ENCODE data around the gene CRHR1. TPM values are rescaled to one million over a fixed set of nuclear protein-coding genes. Genes with fewer than 3 reads are reported as not detected.

CRHR1 gene
- total and polyA plus RNA-seq, 2 of the 4 experiments (the other 2 are of a cell fraction), result not detected

- no peaks in the 10 kb centered on the region for H4K20me1 ChIP-seq (ENCODE audit: insufficient read depth, low read length)
- no peaks in the 10 kb centered on the region for H3K9me1 ChIP-seq (ENCODE audit: insufficient read depth, low read length)
- in situ Hi-C loops (cut with MboI; ENCODE audit: low sequenced_read_pairs) (no loop called here), intact Hi-C loops (cut with micrococcal nuclease) (no loop called here), dilution Hi-C loops (cut with HindIII; ENCODE audit: low sequenced_read_pairs, unreplicated experiment) (no loop called here)
- POLR2A ChIA-PET (ENCODE audit: unreplicated experiment), result no interaction called here
- no peaks in the 10 kb centered on the region for H3K9me3 ChIP-seq (ENCODE audit: control insufficient read depth, insufficient read depth, low read length)
- no peak overlapping the region for H4K8ac ChIP-seq (ENCODE audit: low read depth in 2 of 2, low read length in 2 of 2)
- CTCF ChIA-PET, result no interaction called here
- H3K27me3 ChIP-seq (ENCODE audit: control insufficient read depth, insufficient read depth, low read length), result peaks cover 18% of the 10 kb centered on the region
- H3K79me1 ChIP-seq (ENCODE audit: low read depth in 1 of 2, low read length in 2 of 2), result no peaks in the 10 kb centered on the region
- no peak overlapping the region for H2AK9ac ChIP-seq (replicated peaks; ENCODE audit: low read depth, low read length, poor library complexity)
- no peak overlapping the region for H3K23ac ChIP-seq (ENCODE audit: low read depth, low read length)
- H2BK120ac ChIP-seq (ENCODE audit: low read depth, low read length), result no peak overlapping the region
- H3K56ac ChIP-seq (ENCODE audit: extremely low read depth, insufficient read depth, low read length), result no peak overlapping the region
- no TSS peak for BruUV-seq (replicated peaks)
- no peak overlapping the region for H3K14ac ChIP-seq (replicated peaks; ENCODE audit: low read depth, low read length)
- no peak overlapping the region for H3K18ac ChIP-seq (ENCODE audit: low read depth, low read length)
- no peak overlapping the region for H3K9ac ChIP-seq (ENCODE audit: low read depth, low read length)
- H3K36me3 ChIP-seq (ENCODE audit: control insufficient read depth, insufficient read depth, low read length), result no peaks in the 10 kb centered on the region
- no peak overlapping the region for H3K4ac ChIP-seq (ENCODE audit: low read depth, low read length)
- H2AK5ac ChIP-seq (ENCODE audit: low read depth, low read length), result no peak overlapping the region
- no peak for ATAC-seq (ENCODE audit: low read depth)
- no peak overlapping the region for H4K5ac ChIP-seq (ENCODE audit: low read depth, low read length)
- no peak overlapping the region for H2AFZ ChIP-seq (replicated peaks; ENCODE audit: low read length, poor library complexity)
- H3K4me1 ChIP-seq (ENCODE audit: control insufficient read depth, insufficient read depth, low read length), result no peaks in the 10 kb centered on the region
- H2BK15ac ChIP-seq (ENCODE audit: low read depth, low read length), result no peak overlapping the region
- H3K4me2 ChIP-seq (ENCODE audit: low read depth, low read length), result no peak overlapping the region
- no peak for DNase-seq
- WGBS, 2 experiments (ENCODE audit: extremely low coverage in 2 of 2, insufficient read length in 1 of 2), result no CpG with 5 or more reads among the region's 4 CpGs
- H4K91ac ChIP-seq (ENCODE audit: insufficient read depth, low read depth, low read length), result no peak overlapping the region
- no peak overlapping the region for H2BK5ac ChIP-seq (ENCODE audit: low read depth, low read length, poor library complexity, severe bottlenecking)
- H2BK20ac ChIP-seq (ENCODE audit: low read depth, low read length), result no peak overlapping the region
- TF ChIP-seq NFE2L2 (IDR thresholded peaks at IDR 0.05; ENCODE audit: low read depth, low read length), result no peak
- TF ChIP-seq RCOR1 (IDR thresholded peaks at IDR 0.05; ENCODE audit: insufficient replicate concordance, low read length), result no peak
- TF ChIP-seq CEBPB (IDR thresholded peaks at IDR 0.05; ENCODE audit: low read depth, low read length), result no peak
- TF ChIP-seq CTCF (conservative IDR thresholded peaks at IDR 0.05; ENCODE audit: low read depth, low read length), result no peak
- TF ChIP-seq RAD21 (IDR thresholded peaks at IDR 0.05; ENCODE audit: low read length), result no peak
- no peak for TF ChIP-seq SMC3 (IDR thresholded peaks at IDR 0.05; ENCODE audit: low read depth, low read length)
- TF ChIP-seq BHLHE40 (IDR thresholded peaks at IDR 0.05; ENCODE audit: low read depth, low read length), result no peak
- no peak for TF ChIP-seq FOS (IDR thresholded peaks at IDR 0.05; ENCODE audit: low read depth, low read length)
- no peak for TF ChIP-seq MXI1 (IDR thresholded peaks at IDR 0.05; ENCODE audit: borderline replicate concordance, low read depth, low read length)
- no peak for TF ChIP-seq RFX5 (IDR thresholded peaks at IDR 0.05; ENCODE audit: low read depth, low read length)
- TF ChIP-seq ELK1 (IDR thresholded peaks at IDR 0.05; ENCODE audit: borderline replicate concordance, low read depth, low read length), result no peak
- no peak for TF ChIP-seq POLR2A (IDR thresholded peaks at IDR 0.05; ENCODE audit: low read depth, low read length)
- TF ChIP-seq CHD1 (IDR thresholded peaks at IDR 0.05; ENCODE audit: low read depth, low read length), result no peak
- TF ChIP-seq MAZ (IDR thresholded peaks at IDR 0.05; ENCODE audit: borderline replicate concordance, low read depth, low read length), result no peak
- TF ChIP-seq MAFK (IDR thresholded peaks at IDR 0.05; ENCODE audit: low read depth, low read length), result no peak
- TF ChIP-seq USF2 (IDR thresholded peaks at IDR 0.05; ENCODE audit: low read depth, low read length), result no peak
- H3K27ac ChIP-seq (ENCODE audit: insufficient read depth, low read length), result no peak overlapping the region
- H3K4me3 ChIP-seq (ENCODE audit: insufficient read depth, low read depth, low read length), result no peak overlapping the region
Observed at GRCh38 chr17:45761957-45762565, 22.1 kb upstream of the CRHR1 start.
